Measurements from ENCODE around the gene ARHGAP45.
A peak's percentile ranks its signal among the peaks of the same experiment; 100 is the strongest.

ARHGAP45 gene

GRCh38 chr19:1038978-1039645, 27.9 kb upstream of the ARHGAP45 start:
- no peak for DNase-seq

- DNase-seq, result peak; percentile 99
Measured at GRCh38 chr19:1039646-1040475, 27.1 kb upstream of the ARHGAP45 start, which contains the start of gene ABCA7. TSS of gene ABCA7 (plus strand) at chr19:1040107. CDS start at chr19:1041362, 1,255 bp downstream.

GRCh38 chr19:1040476-1041271, 26.3 kb upstream of the ARHGAP45 start:
- peak; percentile 94 for DNase-seq

GRCh38 chr19:1041272-1041834, 25.6 kb upstream of the ARHGAP45 start:
- no peak for DNase-seq

- no peak for DNase-seq
Measured at GRCh38 chr19:1041835-1042685, 24.9 kb upstream of the ARHGAP45 start.

- no peak for DNase-seq
Measured at GRCh38 chr19:1042689-1043511, 24.1 kb upstream of the ARHGAP45 start.

GRCh38 chr19:1045247-1045603, 21.7 kb upstream of the ARHGAP45 start:
- peak; percentile 83 for DNase-seq

GRCh38 chr19:1046117-1046626, 20.8 kb upstream of the ARHGAP45 start:
- no peak for DNase-seq

- no peak for DNase-seq
Measured at GRCh38 chr19:1046836-1047695, 19.9 kb upstream of the ARHGAP45 start.

GRCh38 chr19:1047696-1048147, 19.2 kb upstream of the ARHGAP45 start:
- no peak for DNase-seq

GRCh38 chr19:1049106-1049505, 17.9 kb upstream of the ARHGAP45 start:
- no peak for DNase-seq

- no peak for DNase-seq
Measured at GRCh38 chr19:1049800-1050199, 17.2 kb upstream of the ARHGAP45 start.

- no peak for DNase-seq
Measured at GRCh38 chr19:1050989-1051788, 15.8 kb upstream of the ARHGAP45 start.

- DNase-seq, result no peak
Measured at GRCh38 chr19:1051791-1052190, 15.2 kb upstream of the ARHGAP45 start.

GRCh38 chr19:1052349-1052975, 14.5 kb upstream of the ARHGAP45 start:
- no peak for DNase-seq

GRCh38 chr19:1053176-1054101, 13.5 kb upstream of the ARHGAP45 start:
- DNase-seq, result no peak
